Activated CD4-positive, alpha-beta T cell treated with anti-CD3 and anti-CD28 coated beads, Interleukin-2, amount 50 U/mL, for 16 hours (primary cell): ENCODE data around the gene ZNF83.
A peak's percentile ranks its signal among the peaks of the same experiment; 100 is the strongest.
"Not testable (repeated sequence)": the region's sequence is repeated elsewhere in the genome, so short reads cannot be mapped to it uniquely, and the experiment has no call there.

ENCODE experiments used
- DNase-seq: peaks from one replicate; pipeline ENCODE4 v3.0.0-alpha.2; 2020

The ZNF83 gene

DNA sequence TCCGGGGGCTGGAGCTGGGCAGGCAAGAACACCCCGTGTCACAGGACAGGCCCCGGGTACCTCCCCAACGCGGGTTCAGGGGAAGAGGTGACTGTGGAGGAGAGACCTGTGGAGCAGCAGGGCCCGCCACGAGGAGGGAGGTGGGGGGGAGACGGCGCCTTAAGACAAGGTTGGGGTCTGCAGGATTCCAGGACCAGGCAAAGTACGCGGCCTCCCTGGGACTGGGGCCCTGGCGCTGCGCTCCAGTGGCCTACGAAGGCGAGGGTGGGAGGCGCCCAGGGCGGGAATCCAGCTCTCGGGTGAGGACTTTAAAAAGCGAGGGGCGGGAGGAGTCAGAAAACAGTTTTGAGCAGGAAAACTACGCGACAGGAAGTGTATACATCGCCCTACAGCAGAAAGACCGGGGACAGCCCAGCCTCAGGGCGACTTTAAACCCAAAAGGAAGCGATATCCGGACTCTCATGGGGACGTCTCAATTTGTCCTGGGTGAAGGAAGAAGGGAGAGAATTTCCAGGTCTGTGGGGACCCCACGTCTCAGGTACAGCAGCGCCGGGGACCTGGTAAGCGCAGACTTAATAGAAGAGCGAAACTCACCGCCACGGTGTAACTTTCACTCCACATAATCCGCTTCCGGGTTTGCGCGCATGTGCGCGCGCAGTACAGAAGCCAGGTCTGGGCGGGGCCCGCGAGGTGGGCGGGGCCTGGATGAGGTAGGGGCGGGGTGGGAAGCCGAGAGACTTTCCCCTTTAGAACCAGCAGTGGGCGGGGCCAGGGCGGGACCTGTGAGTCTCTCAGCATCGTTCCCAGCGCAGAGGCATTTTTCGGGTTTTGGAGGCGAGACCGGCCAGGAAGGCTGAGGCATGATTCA, at the start of gene ZNF83:
Gene ZNF83, minus strand, starts transcription at position 638 of the 868 bp plus-strand sequence.
- peak; percentile 93 for DNase-seq

DNA sequence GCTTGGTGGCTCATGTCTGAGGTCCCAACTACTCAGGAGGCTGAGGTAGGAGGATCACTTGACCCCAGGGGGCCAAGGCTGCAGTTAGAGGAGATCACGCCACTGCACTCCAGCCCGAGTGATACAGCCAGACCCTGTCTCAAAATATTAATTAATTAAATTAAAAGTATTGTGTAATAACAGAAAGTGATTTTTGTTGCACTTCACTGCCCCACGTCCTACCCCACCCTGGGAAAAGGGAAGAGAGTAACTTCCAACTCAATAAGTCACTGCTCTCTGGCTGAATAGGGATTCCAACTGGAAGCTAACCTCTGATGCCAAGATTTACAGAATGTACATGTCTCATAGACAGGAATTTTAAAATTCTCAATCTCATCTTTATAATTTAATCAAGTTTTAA, 49.5 kb upstream of the ZNF83 start:
- no peak for DNase-seq

DNA sequence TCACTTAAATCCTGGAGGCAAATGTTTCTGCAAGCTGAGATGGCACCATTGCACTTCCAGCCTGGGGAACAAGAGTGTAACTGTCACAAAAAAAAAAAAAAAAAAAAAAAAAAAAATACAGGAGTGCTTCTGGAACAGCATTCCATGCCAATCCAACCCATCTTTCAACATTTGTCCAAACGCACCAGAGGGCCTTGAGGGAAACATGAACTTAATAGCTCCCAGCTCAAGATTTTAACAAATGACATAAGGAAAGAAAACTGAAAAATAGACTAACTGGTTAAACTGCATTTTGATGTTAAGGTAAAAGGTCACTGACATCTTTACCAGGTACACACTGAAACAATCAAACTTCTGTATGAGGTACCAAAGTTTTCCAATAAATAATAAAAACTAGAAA, 47.7 kb upstream of the ZNF83 start:
- no peak for DNase-seq

DNA sequence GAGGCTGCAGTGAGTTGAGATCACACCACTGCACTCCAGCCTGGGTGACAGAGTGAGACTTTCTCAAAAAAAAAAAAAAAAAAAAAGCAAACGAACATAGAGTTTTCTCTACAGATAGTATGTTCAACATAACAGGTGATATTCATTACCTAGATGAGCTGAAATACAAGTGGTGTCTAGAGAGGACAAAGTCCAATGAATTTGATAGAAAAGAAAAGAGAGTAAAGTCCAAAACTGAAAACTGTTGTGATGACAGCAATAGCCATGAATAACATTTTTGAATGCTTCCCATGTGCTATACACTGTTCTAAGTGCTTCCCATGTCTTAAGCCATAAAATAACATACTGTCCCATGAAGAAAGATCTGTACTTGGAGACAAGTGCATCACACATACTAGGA, 43.1 kb upstream of the ZNF83 start:
- not testable (repeated sequence) for DNase-seq

DNA sequence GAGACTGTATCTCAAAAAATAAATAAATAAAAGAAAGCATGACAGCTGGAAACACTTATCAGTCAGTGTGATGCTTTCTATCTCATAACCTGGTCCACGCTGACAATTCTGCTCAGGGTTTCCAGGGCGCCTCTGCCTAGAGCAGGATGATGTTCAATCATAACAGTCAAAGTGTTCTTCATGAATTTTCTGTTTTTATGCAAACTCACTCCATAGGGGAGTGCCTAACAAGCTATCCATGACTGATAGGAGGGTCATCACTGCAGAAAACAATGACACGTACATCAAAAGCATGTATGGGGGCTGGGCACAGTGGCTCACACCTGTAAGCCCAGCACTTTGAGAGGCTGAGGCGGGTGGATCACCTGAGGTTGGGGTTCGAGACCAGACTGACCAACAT, 41.4 kb upstream of the ZNF83 start:
- no peak for DNase-seq

DNA sequence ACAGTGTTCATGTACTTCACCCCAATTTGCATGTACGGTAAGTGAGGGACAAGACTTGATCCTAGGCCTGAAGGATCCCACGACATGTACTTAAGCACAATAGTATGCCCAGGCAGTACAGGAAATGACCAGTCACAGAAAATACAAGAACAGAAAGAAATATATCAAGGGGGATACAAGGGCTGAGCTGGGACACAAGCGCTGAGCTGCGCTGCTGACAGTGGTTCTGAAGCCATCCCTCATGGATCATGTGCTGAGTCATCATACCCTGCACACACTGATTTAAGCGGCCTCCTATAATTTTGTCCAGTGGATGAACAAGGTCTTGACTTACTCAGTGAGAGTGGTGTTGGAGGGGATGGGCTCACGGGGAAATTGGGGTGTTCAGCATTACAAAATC, 37.1 kb upstream of the ZNF83 start:
- DNase-seq, result not testable (repeated sequence)

DNA sequence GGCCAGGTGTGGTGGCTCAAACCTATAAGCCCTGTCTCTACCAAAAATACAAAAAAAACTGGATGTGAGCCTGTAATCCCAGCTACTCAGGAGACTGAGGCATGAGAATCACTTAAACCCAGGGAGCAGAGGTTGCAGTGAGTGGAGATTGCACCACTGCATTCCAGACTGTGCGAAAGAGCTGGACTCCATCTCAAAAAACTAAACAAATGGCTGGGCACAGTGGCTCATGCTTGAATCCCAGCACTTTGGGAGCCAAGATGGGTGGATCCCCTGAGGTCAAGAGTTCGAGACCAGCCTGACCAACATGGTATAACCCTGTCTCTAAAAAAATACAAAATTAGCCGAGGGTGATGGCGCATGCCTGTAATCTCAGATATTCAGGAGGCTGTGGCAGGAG, 34.9 kb upstream of the ZNF83 start:
- no peak for DNase-seq

DNA sequence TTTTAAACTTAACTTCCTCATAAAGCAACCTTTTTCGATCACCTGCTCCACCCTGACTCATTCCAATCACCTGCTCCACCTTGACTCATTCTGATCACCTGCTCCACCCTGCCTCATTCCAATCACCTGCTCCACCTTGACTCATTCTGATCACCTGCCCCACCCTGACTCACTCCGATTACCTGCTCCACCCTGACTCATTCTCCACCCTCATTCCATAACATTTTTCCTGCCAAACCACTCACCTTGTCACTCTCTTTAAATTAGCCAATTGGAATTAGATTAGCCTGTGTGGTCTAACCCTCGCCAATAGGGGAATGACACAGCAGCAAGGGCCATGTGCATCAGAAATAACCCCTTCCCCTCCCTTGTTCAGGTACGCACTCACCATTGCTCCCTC, 31.9 kb upstream of the ZNF83 start:
- no peak for DNase-seq

DNA sequence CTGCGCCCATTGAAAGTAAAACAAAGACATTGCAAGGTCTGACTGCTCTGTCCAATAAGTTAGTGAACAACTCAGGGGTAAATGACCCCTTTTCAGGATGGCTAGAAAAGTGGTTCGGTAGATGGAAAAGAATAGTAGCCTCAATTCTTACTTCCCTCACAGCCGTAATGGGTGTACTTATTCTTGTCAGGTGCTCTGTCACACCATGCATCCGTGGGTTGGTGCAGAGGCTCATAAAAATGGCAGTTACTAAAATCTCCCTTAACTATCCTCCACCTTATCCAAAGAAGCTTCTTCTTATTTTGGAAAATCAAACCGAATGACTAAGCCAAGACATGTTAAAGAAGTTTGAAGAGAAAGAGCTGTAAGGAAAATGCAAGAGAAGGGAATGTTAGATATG, 31.4 kb upstream of the ZNF83 start:
- no peak for DNase-seq

DNA sequence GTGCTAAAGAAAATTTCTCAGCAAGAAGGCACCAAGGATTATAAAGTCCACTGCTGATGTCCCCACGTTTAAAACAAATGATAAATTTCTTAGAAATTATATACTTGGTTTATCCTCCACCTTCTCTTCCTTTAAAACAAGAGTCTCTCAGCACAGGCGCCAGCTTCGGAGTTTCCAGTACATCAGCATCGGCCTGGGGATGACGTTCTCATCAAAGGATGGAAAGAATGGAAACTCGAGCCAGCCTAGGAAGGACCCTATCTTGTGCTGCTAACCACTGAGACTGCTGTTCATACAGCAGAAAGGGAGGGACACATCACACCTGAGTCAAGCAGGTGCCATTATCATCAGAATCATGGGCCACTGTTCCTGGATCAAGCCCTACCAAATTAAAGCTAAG, 29.8 kb upstream of the ZNF83 start:
- no peak for DNase-seq

DNA sequence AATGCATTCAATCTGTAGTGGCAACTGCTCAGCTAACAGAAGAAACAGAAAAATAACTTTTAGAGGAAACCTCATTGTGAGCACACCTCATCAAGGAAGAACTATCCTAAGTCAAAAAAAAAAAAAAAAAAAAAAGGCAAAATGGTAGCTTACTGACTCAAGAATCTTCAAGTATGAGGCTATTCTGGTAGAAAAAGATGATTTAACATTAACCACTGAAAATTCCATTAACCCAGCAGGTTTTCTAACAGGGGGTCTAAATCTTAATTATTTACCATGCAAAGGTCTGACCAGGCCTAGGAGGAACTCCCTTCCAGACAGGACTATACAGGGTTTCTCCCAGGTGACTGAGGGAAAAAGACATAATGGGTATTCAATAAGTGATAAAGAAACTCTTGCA, 28.4 kb upstream of the ZNF83 start:
- no peak for DNase-seq

DNA sequence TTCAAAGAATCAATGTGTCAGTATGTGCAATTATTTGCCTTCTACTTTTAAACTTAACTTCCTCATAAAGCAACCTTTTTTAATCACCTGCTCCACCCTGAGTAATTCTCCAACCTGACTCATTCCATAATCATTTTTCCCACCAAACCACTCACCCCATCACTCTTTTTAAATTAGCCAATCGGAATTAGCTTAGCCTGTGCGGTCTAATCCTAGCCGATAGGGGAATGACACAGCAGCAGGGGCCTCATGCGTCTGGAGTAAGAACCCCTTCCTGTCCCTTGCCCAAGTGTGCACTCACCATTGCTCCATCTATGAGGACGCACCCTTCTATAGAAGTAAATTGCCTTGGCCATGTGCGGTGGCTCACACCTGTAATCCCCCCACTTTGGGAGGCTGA, 27.4 kb upstream of the ZNF83 start:
- no peak for DNase-seq

DNA sequence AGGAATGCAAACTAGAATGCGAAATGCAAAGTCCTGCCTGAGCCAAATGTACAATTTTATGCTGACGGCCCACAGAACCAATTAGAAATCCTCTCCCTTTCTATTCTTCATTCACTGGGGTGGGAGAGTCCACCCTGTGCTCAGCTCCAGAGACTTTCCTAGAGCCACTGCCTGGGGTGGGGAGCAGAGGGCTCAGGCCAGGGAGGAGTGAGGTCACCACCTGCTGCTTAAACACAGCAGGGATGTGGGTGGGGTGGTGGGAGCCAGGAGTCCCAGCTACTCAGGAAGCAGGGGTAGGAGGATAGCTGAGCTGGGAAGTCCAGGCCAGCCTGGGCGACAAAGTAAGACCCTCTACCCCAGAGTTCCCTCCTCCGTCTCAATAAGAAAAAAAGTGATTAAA, 26.9 kb upstream of the ZNF83 start:
- no peak for DNase-seq

DNA sequence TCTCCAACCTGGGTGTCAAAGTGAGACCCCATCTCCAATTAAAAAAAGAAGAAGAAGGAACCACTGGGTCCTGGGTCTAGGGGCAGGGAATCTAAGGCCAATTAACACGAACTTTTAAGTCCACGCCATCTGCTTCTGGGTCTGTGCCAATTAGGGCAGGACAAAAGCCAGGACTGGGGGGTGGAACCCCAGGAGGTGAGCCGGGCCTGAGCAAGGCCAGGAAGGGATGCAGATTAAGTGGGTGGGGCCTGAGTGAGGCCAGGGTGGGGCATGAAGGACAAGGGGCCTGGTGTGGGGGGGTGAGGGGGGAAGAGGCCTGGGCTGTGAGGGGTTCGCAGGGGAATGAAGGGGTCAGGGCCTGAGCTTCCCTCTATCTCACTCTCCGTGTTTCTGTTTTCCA, 26.3 kb upstream of the ZNF83 start:
- no peak for DNase-seq

DNA sequence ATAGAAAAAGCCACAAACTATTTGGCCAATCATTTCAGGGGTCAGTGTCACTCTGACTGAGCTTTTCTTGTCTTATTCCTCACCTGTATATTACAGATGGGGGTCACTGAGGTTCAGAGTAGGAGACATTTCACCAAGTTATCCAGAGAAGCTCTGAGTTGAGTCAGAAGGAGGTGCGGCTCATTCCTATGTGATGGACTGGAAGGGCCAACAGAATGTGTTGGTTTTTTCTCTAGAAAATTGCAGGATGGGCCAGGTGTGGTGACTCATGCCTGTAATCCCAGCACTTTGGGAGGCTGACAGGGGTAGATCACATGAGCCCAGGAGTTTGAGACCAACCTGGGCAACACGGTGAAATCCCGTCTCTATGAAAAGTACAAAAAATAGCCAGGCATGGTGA, 24.5 kb upstream of the ZNF83 start:
- no peak for DNase-seq

DNA sequence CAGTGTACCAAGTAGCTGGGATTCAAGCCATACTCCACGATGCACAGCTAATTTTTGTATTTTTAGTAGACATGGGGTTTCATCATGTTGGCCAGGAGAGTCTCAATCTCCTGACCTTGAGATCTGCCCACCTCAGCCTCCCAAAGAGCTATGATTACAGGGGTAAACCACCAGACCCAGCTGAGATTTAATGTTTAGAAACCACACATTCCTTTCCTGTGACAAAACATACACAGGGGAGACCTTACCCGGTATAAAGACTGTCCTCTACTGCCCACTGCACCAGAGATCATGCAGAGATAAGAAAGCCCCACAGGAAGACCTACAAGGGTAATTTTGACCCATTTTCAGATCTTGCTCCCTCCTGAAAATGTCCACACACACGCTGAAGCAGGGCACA, 22.8 kb upstream of the ZNF83 start:
- DNase-seq, result no peak

DNA sequence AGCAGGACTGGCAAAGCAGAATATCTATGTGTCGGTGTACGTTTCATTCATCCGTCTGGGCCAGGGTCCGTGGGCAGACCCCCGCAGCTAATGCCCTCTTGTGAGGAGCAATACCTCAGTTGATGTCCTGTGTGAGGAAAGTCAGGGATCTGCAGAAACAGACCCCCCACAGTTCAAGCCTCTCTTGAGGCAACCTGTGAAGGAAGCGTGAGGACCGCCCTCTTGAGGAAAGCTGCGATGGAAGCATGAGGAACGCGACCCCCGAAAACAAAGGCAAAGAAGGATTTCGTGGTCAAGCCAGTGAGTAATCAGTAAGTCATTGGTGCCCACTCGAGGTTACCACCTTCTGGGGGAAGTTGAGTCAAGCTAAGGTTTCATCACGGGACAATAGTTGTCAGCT, 20.9 kb upstream of the ZNF83 start:
- no peak for DNase-seq

DNA sequence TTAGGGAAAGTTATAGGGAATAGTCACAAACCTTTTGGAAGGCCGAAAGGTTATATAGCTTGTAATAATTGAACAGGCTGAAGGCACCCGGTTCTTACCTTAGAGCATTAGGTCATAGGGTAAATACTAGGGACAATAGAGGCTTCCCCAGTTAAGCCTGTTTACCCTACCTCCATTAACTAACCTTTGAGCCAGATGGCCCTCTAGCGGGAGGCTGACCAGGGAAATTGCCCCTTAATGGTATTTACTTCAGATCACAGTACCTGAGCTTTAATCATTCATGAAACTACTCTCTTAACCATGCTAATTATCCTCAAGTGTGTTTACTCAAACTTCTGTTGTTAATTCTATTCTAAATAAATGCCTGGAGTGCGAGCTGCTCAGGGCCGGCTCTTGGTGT, 20.4 kb upstream of the ZNF83 start:
- DNase-seq, result no peak

DNA sequence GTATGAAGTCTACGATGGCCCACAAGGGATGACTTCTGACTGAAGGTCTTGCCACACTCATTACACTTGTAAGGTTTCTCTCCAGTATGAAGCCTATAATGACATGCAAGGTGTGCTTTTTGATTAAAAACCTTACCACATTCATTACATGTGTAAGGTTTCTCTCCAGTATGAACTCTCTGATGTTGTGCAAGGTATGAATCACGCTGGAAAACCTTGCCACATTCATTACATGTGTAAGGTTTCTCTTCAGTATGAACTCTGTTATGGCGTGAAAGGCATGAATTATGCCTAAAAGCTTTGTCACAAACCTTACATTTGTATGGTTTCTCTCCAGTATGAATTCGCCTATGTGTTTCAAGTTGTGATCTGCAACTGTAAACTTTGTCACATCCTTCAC, 15.0 kb upstream of the ZNF83 start:
- DNase-seq, result no peak

DNA sequence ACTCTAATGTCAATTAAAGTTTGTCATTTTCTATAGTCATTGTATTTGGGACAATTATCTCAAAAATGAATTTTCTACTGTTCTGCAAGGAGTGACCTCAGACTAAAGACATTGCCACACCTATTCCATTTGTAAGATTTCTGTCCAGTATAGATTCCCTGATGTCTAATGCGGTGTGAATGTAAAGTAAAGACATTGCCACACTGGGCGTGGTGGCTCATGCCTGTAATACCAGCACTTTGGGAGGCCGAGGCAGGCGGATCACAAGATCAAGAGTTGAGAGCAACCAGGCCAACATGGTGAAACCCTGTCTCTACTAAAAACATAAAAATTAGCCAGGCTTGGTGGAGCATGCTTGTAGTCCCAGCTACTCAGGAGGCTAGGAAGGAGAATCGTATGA, 13.8 kb upstream of the ZNF83 start:
- DNase-seq, result no peak

DNA sequence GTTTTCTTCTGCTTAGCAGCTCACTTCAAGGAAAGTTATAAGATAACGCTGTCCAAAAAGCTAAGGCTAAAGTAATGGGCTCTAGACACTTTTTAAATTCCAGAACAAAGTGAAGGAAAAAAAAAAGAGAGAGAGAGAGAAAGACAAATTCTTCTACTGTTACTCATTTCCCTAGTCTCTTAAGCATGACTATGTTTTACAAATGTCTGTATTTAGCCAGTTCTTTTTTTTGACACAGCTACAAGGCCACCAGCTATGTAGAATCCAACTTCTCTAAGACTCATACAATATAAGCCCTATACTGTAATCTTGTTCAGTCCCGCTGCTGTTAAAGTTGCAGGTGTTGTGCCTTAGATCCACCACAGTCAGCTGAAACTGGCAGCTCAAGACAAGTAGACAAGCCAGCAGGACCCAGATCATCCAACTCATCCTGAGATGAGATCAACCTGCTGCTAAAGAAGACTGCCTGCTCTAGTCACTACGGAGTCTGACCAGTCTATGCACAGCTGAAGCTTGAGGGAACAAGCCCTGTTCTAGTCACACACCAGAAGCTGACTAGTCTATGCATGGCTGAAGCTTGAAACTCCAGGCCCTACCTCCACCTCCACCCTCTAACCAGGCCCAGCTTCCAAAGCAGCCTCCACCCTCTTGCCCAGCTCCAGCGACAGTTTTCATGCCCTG, 10.3 kb upstream of the ZNF83 start:
- no peak for DNase-seq

DNA sequence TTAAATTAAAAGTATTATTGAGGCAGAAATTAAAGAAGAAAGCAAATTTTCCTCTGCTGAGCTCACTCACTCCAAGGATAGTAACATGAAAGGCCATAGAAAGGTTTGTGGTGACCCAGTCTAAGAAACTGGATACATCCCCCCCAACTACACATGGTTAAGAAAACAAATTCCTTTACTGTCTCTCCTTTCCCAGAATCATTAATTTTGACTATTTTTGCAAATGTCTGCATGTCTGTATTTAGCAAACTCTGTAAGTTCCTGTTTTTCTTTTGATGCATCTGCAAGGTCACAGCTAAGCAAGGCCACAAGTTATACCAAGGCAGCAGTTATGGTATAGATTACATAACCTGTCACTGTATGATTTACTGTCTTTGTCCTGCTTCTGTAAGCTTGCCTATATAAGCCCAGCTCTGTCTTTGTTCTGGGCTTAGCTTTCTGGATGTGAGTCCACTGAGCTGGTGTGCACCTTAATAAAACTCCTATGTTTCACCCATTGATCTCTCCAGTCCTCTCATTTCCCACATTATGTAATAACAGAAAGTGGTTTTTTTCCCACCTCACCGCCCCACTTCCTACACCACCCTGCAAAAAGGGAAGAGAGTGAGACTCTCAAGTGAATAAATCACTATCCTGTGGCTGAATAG, 8.5 kb upstream of the ZNF83 start:
- no peak for DNase-seq

DNA sequence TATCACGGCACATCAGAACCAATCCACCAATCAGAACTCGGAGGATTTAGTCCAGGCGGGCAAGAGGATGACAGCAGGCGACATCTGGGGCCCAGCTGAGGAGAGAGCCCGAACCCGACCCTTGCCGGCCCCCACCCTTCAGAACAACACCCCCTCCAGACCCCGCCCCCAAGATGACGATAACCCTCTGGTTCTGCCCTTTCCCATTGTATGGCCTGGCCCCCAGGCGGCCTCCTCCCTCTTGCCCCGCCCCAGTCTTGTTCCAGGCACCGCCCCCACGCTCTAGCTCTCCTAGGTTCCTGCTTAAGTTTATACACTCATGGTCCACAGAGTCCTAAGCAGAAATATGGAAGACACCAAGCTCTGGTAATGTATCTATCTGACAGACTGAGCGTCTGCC, 2.8 kb upstream of the ZNF83 start:
- DNase-seq, result no peak

DNA sequence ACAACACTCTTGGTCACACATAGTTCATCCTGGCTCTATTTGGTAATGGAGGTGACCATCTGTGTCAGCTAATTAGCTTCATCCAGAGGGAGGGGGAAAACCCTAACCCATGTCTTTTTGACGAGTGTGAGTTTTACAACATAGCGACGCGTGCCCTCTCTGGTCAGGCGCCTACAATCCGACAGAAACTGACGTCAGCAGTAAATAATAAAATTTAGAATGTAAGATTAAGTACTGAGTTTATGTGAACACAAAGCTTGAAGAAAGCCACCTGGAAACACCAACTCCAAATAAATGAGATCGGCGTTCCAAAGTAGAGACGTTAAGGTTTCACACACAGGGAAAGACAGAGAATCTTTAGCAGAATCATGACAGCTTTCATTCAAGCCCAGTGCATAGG, 1.8 kb upstream of the ZNF83 start:
- DNase-seq, result no peak
